Sigmoid colon (tissue), 4 donors: ENCODE measurements around the gene MAST4.

Source experiments
- EP300 ChIP-seq, 4 donors: sonication (generic); formaldehyde crosslinking; IDR thresholded peaks; one replicate each; pipeline ENCODE4 v1.6.1; 2017; ENCODE audit warnings: antibody characterized with exemption in 4 of 4
- POLR2A ChIP-seq, 2 donors: fragments of 450-650 bp; IDR thresholded peaks; one replicate each; pipeline ENCODE4 v1.6.1; 2016; ENCODE audit warnings: antibody characterized with exemption in 2 of 2, mild to moderate bottlenecking in 2 of 2, moderate library complexity in 2 of 2
- POLR2AphosphoS5 ChIP-seq, 4 donors: sonication (generic); formaldehyde crosslinking; IDR thresholded peaks; one replicate each; pipeline ENCODE4 v1.6.1; 2017; ENCODE audit warnings: antibody characterized with exemption in 4 of 4
- TF ChIP-seq, protein P1 (sequence below), 4 experiments: fragments of 450-650 bp in 3 of 4; fragments of 200-600 bp in 1 of 4; IDR thresholded peaks; one replicate each; pipeline ENCODE4 v1.5.1; 2016 to 2019; ENCODE audit warnings: antibody characterized with exemption in 4 of 4, mild to moderate bottlenecking in 3 of 4, moderate library complexity in 2 of 4

DNA sequence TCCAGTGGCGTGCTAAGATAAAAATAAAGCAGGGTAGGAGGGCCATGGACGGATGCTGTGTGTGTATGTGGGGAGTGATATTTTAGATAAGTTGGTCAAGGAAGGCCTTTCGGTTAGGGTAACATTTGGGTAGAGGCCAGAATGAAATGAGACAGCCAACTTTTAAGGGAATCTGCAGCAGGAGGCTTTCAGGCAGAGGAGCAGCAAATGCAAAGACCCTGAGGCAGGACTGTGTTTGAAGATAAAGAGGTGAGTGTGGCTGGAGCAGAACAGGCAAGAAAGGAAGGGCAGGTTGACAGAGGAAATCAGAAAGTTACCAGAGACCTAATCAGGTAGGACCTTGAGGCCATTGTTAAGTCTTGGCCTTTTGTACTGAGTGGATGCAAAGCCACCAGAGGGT is 106.2 kb downstream of the MAST4 start:
- TF ChIP-seq, protein P1, sequence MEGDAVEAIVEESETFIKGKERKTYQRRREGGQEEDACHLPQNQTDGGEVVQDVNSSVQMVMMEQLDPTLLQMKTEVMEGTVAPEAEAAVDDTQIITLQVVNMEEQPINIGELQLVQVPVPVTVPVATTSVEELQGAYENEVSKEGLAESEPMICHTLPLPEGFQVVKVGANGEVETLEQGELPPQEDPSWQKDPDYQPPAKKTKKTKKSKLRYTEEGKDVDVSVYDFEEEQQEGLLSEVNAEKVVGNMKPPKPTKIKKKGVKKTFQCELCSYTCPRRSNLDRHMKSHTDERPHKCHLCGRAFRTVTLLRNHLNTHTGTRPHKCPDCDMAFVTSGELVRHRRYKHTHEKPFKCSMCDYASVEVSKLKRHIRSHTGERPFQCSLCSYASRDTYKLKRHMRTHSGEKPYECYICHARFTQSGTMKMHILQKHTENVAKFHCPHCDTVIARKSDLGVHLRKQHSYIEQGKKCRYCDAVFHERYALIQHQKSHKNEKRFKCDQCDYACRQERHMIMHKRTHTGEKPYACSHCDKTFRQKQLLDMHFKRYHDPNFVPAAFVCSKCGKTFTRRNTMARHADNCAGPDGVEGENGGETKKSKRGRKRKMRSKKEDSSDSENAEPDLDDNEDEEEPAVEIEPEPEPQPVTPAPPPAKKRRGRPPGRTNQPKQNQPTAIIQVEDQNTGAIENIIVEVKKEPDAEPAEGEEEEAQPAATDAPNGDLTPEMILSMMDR (IDR thresholded peaks at IDR 0.05): no peak
- TF ChIP-seq POLR2A (IDR thresholded peaks at IDR 0.05) (no peak), EP300 (IDR thresholded peaks at IDR 0.05) (no peak), POLR2AphosphoS5 (IDR thresholded peaks at IDR 0.05) (no peak)
